Activated CD4-positive, alpha-beta T cell treated with anti-CD3 and anti-CD28 coated beads, Interleukin-2, amount 50 U/mL, for 24 hours (primary cell): ENCODE data around the gene PPP2CA.
"Not testable (repeated sequence)": the region's sequence is repeated elsewhere in the genome, so short reads cannot be mapped to it uniquely, and the experiment has no call there.

Source experiments
- DNase-seq, 2 donors: peaks; one replicate each; pipeline ENCODE4 v3.0.0-alpha.2; 2020; ENCODE audit warnings: low read depth in 1 of 2, low spot score in 1 of 2

The PPP2CA gene

GRCh38 chr5:134225780-134226440, at the start of gene PPP2CA:
PPP2CA (minus strand) TSS chr5:134226073; CDS start chr5:134225861, 212 bp downstream.
- peak; percentile 99 to 100 for DNase-seq

GRCh38 chr5:134273642-134274395, 47.9 kb upstream of the PPP2CA start:
- no peak for DNase-seq

- DNase-seq: no peak
These were observed 45.2 kb upstream of the PPP2CA start for GRCh38 chr5:134271059-134271458.

GRCh38 chr5:134268919-134269318, 43.0 kb upstream of the PPP2CA start:
- DNase-seq: no peak

GRCh38 chr5:134268019-134268601, 42.2 kb upstream of the PPP2CA start:
- no peak for DNase-seq

GRCh38 chr5:134267366-134268018, 41.6 kb upstream of the PPP2CA start:
- DNase-seq: no peak

- DNase-seq: no peak
These were observed 37.9 kb upstream of the PPP2CA start for GRCh38 chr5:134263801-134264200.

GRCh38 chr5:134262629-134263028, 36.8 kb upstream of the PPP2CA start:
- not testable (repeated sequence) for DNase-seq

GRCh38 chr5:134258896-134259295, 33.0 kb upstream of the PPP2CA start:
- DNase-seq: no peak

- no peak for DNase-seq
These were observed 31.3 kb upstream of the PPP2CA start for GRCh38 chr5:134257176-134257575.

- no peak for DNase-seq
These were observed 29.7 kb upstream of the PPP2CA start for GRCh38 chr5:134255418-134256150.

- not testable (repeated sequence) for DNase-seq
These were observed 27.7 kb upstream of the PPP2CA start for GRCh38 chr5:134253368-134254153.

- no peak for DNase-seq
These were observed 26.8 kb upstream of the PPP2CA start for GRCh38 chr5:134252671-134253070.

GRCh38 chr5:134250949-134251348, 25.1 kb upstream of the PPP2CA start:
- no peak for DNase-seq

- no peak for DNase-seq
These were observed 23.9 kb upstream of the PPP2CA start for GRCh38 chr5:134249469-134250379.

GRCh38 chr5:134248256-134248655, 22.4 kb upstream of the PPP2CA start:
- no peak for DNase-seq

- DNase-seq: no peak
These were observed 21.8 kb upstream of the PPP2CA start for GRCh38 chr5:134247428-134248224.

GRCh38 chr5:134246771-134247427, 21.0 kb upstream of the PPP2CA start:
- no peak for DNase-seq
